HG03558 (cell line): Measurements from ENCODE around the gene ANKRD13A.
"Not testable (repeated sequence)": the region's sequence is repeated elsewhere in the genome, so short reads cannot be mapped to it uniquely, and the experiment has no call there.

ENCODE experiments used
- ATAC-seq: cut with Tn5 transposase; IDR thresholded peaks from one replicate; pipeline ENCODE4 v1.9.1; 2021; ENCODE audit warnings: moderate number of reproducible peaks; ENCODE audit not compliant: unreplicated experiment; ENCODE audit errors: extremely low read depth

Gene ANKRD13A

DNA sequence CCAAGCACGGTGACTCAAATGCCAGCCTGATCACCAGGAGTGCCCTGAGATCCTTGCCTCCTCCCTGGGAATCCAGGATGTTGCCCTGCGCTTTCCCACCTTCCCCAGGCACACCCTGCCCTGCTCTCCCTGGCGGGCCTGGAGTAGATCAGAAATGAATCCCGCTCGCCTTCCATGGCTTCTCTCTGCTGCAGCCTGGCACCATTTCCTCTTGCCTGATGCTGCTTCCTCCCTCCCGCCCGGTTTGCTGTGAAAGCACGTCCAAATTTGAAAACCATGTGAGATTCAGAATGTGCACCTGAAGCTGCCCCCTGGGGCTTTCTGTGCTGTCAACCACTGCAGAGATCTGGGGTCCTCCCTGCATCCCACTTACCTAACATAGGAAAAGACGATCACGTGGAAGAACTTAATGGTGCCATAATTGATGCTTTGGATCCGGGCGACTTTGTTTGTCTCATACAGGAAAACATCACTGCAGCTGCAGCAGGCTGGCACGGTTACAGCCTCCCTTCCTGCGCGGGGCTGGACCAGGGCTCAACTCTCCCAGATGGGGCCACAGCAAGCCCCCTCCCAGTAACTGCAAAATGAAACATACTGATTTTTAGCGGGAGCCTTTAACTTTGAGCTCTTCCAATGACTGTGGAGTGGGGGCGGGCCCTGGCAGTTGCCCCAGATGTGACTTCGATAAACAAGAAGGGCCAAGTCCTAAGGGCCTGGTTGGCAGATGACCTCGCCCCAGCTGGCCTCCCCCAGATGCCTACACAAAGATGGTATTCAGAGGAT, 74.0 kb downstream of the ANKRD13A start:
- ATAC-seq = no peak

DNA sequence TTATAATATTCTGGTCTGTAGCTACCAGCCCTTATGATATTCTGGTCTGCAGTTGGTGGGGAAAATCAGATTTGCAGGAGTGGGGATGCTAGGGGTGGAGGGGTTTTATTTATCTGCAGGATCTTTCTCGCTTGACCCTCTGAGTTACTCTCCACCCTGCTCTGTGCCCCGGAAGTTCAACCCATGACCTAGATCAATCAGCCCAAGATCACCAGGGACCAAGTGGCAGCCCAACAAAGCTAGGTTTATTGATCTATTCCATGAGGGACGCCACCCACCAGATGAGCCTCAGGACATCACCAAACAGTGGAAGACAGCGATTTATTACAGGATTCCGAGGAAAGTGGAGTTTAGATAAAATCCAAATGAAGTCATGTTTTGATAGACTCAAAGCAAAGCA, 74.9 kb downstream of the ANKRD13A start:
- no peak for ATAC-seq

GRCh38 chr12:110075880-110076279, 76.7 kb downstream of the ANKRD13A start:
- ATAC-seq = no peak

- no peak for ATAC-seq
Observed at GRCh38 chr12:110077800-110078199, 78.6 kb downstream of the ANKRD13A start.

GRCh38 chr12:110079477-110080400, 80.5 kb downstream of the ANKRD13A start:
- peak; percentile 57 for ATAC-seq

- no peak for ATAC-seq
Observed at GRCh38 chr12:110080410-110080809, 81.2 kb downstream of the ANKRD13A start.

- no peak for ATAC-seq
Observed at GRCh38 chr12:110084314-110085015, 85.2 kb downstream of the ANKRD13A start.

DNA sequence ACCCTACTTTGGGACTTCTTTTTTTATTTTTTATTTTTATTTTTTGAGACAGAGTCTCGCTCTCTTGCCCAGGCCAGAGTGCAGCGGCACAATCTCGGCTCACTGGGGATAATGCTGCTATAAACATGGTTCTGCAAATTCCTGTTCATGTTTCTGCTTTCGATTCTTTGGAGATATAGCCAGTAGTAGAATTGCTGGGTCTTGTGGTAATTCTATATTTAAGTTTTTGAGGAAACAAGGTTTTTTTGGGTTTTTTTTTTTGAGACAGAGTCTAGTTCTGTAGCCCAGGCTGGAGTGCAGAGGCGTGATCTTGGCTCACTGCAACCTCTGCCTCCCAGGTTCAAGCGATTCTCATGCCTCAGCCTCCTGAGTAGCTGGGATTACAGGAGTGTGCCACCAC, 89.0 kb downstream of the ANKRD13A start:
- ATAC-seq = not testable (repeated sequence)

GRCh38 chr12:110088936-110089335, 89.7 kb downstream of the ANKRD13A start:
- ATAC-seq = no peak
